ENCODE results near the gene LRRC70. TPM values are rescaled to one million over a fixed set of nuclear protein-coding genes. Genes with fewer than 3 reads are reported as not detected.

Gene LRRC70
- total and polyA plus RNA-seq, 4 donors = 3.1 to 14.8 (median 5.7) TPM

- ATAC-seq (ENCODE audit: insufficient read depth, low FRiP score) (no peak), DNase-seq (peak in 1 of 3 donors; percentile 20)
- TF ChIP-seq CTCF (IDR thresholded peaks at IDR 0.05; ENCODE audit: control extremely low read depth, extremely low read depth) = no peak
- Histone ChIP-seq H3K27ac (ENCODE audit: low read depth in 1 of 2, low read length in 1 of 2) (no peak overlapping the region), H3K27me3 (ENCODE audit: control insufficient read depth in 3 of 3, insufficient read depth in 3 of 3, low read length in 2 of 3) (no peaks in the 10 kb centered on the region), H3K9me3 (ENCODE audit: control insufficient read depth in 4 of 4, insufficient read depth in 3 of 4, low read length in 3 of 4) (no peaks in the 10 kb centered on the region), H3K9ac (ENCODE audit: insufficient read depth in 1 of 2, low read length in 2 of 2) (no peak overlapping the region), H3K4me1 (ENCODE audit: control insufficient read depth in 5 of 5, insufficient read depth in 5 of 5, low read length in 5 of 5) (no peaks in the 10 kb centered on the region), H3K4me3 (no peak overlapping the region), H3K36me3 (ENCODE audit: control insufficient read depth in 4 of 4, insufficient read depth in 4 of 4, low read length in 4 of 4) (peaks cover 0 to 6% (median 2%) of the 10 kb centered on the region in 4 donors)
- WGBS, 2 donors = 69 to 88% methylated on average over 3 of the region's 3 CpGs
Observed at GRCh38 chr5:62600560-62601252, 22.1 kb downstream of the LRRC70 start.

- no peaks in the 10 kb centered on the region for H3K9me3 ChIP-seq (ENCODE audit: control insufficient read depth in 4 of 4, insufficient read depth in 3 of 4, low read length in 3 of 4)
- H3K27me3 ChIP-seq (ENCODE audit: control insufficient read depth in 3 of 3, insufficient read depth in 3 of 3, low read length in 2 of 3) = no peaks in the 10 kb centered on the region
- no peak overlapping the region for H3K9ac ChIP-seq (ENCODE audit: insufficient read depth in 1 of 2, low read length in 2 of 2)
- peaks cover 0 to 6% (median 2%) of the 10 kb centered on the region in 4 donors for H3K36me3 ChIP-seq (ENCODE audit: control insufficient read depth in 4 of 4, insufficient read depth in 4 of 4, low read length in 4 of 4)
- no peaks in the 10 kb centered on the region for H3K4me1 ChIP-seq (ENCODE audit: control insufficient read depth in 5 of 5, insufficient read depth in 5 of 5, low read length in 5 of 5)
- ATAC-seq (ENCODE audit: insufficient read depth, low FRiP score) (no peak), DNase-seq (no peak)
- no peak overlapping the region for H3K27ac ChIP-seq (ENCODE audit: low read depth in 1 of 2, low read length in 1 of 2)
- 98% methylated on average over 5 of the region's 5 CpGs for WGBS, 2 donors
- no peak for TF ChIP-seq CTCF (IDR thresholded peaks at IDR 0.05; ENCODE audit: control extremely low read depth, extremely low read depth)
- H3K4me3 ChIP-seq = no peak overlapping the region
Observed at GRCh38 chr5:62603934-62604333, 25.3 kb downstream of the LRRC70 start.

- Histone ChIP-seq H3K9me3 (ENCODE audit: control insufficient read depth in 4 of 4, insufficient read depth in 3 of 4, low read length in 3 of 4) (no peaks in the 10 kb centered on the region), H3K4me3 (no peak overlapping the region), H3K9ac (ENCODE audit: insufficient read depth in 1 of 2, low read length in 2 of 2) (no peak overlapping the region), H3K27me3 (ENCODE audit: control insufficient read depth in 3 of 3, insufficient read depth in 3 of 3, low read length in 2 of 3) (no peaks in the 10 kb centered on the region), H3K36me3 (ENCODE audit: control insufficient read depth in 4 of 4, insufficient read depth in 4 of 4, low read length in 4 of 4) (peaks cover 0 to 13% (median 3%) of the 10 kb centered on the region in 4 donors), H3K27ac (ENCODE audit: low read depth in 1 of 2, low read length in 1 of 2) (no peak overlapping the region), H3K4me1 (ENCODE audit: control insufficient read depth in 5 of 5, insufficient read depth in 5 of 5, low read length in 5 of 5) (no peaks in the 10 kb centered on the region)
- DNase-seq (no peak), ATAC-seq (ENCODE audit: insufficient read depth, low FRiP score) (no peak)
- TF ChIP-seq CTCF (IDR thresholded peaks at IDR 0.05; ENCODE audit: control extremely low read depth, extremely low read depth) = no peak
- 91 to 97% methylated on average over 4 of the region's 4 CpGs for WGBS, 2 donors
Observed at GRCh38 chr5:62605638-62606037, 27.0 kb downstream of the LRRC70 start.

- Histone ChIP-seq H3K4me1 (ENCODE audit: control insufficient read depth in 5 of 5, insufficient read depth in 5 of 5, low read length in 5 of 5) (no peaks in the 10 kb centered on the region), H3K9ac (ENCODE audit: insufficient read depth in 1 of 2, low read length in 2 of 2) (no peak overlapping the region), H3K27ac (ENCODE audit: low read depth in 1 of 2, low read length in 1 of 2) (no peak overlapping the region), H3K27me3 (ENCODE audit: control insufficient read depth in 3 of 3, insufficient read depth in 3 of 3, low read length in 2 of 3) (no peaks in the 10 kb centered on the region), H3K4me3 (no peak overlapping the region), H3K9me3 (ENCODE audit: control insufficient read depth in 4 of 4, insufficient read depth in 3 of 4, low read length in 3 of 4) (no peaks in the 10 kb centered on the region), H3K36me3 (ENCODE audit: control insufficient read depth in 4 of 4, insufficient read depth in 4 of 4, low read length in 4 of 4) (peaks cover 0 to 13% (median 3%) of the 10 kb centered on the region in 4 donors)
- ATAC-seq (ENCODE audit: insufficient read depth, low FRiP score) = no peak
- TF ChIP-seq CTCF (IDR thresholded peaks at IDR 0.05; ENCODE audit: control extremely low read depth, extremely low read depth) = no peak
- WGBS, 2 donors = 80 to 88% methylated on average over 1 of the region's 1 CpG
- no peak for DNase-seq
Observed at GRCh38 chr5:62606878-62607277, 28.3 kb downstream of the LRRC70 start.
